ES-I3 (cell line): Measurements from ENCODE around the gene RPS16.

Experiments used
- H3K36me3 ChIP-seq: 2 replicates; pipeline ENCODE4 v1.6.1; 2013; ENCODE audit warnings: mild to moderate bottlenecking, low read length, control low read depth, moderate library complexity; ENCODE audit not compliant: insufficient read depth
- H3K4me1 ChIP-seq: 2 replicates; pipeline ENCODE4 v1.6.1; 2013; ENCODE audit warnings: mild to moderate bottlenecking, control low read depth, low read length; ENCODE audit not compliant: insufficient read depth
- H3K9ac ChIP-seq: 2 replicates; pipeline ENCODE4 v1.6.1; 2013; ENCODE audit warnings: low read depth, mild to moderate bottlenecking, low read length, moderate library complexity
- H3K9me3 ChIP-seq: 2 replicates; pipeline ENCODE4 v1.6.1; 2013; ENCODE audit warnings: mild to moderate bottlenecking, low read length, moderate library complexity; ENCODE audit not compliant: control insufficient read depth, insufficient read depth

Gene RPS16

DNA sequence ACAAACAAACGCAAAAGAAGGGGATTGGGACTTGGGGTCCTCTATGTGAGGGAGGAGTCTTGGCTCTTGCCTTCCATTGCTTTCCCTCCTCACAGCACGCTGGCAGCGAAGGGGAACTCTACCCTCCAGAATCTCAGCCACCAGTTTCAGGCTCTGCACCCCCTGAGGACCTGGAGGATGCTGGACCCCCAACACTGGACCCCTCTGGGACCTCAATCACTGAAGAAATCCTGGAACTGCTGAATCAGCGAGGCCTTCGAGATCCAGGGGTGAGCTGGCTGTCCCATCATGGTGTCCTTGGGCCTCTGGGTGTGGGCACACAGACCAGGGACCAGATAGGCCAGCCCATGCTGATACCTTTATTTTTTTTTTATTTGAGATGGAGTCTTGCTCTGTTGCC lies 13.7 kb downstream of the RPS16 start:
- Histone ChIP-seq H3K36me3 (peaks cover 17% of the 10 kb centered on the region), H3K9me3 (no peaks in the 10 kb centered on the region), H3K4me1 (no peaks in the 10 kb centered on the region; the same call in 1 of the 2 replicates), H3K9ac (no peak overlapping the region)

DNA sequence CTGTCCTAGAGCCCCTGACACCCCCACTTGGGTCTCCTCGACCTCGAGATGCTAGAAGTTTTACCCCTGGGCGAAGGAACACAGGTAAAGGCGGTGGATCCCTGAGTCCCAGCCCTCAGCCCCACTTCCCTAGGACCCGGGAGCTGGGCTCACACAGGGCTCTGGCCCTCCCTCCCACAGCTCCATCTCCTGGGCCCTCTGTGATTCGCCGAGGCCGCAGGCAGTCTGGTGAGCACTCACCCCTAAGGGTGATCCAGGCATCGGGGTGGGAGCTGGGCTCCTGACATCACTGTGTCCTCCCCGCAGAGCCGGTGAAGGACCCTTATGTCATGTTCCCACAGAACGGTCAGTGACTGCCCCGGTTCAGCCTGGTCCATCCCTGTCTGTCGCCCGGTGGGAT lies 15.0 kb downstream of the RPS16 start:
- H3K4me1 ChIP-seq = no peaks in the 10 kb centered on the region
- H3K9me3 ChIP-seq = no peaks in the 10 kb centered on the region
- H3K36me3 ChIP-seq = peaks cover 17% of the 10 kb centered on the region
- H3K9ac ChIP-seq = no peak overlapping the region

DNA sequence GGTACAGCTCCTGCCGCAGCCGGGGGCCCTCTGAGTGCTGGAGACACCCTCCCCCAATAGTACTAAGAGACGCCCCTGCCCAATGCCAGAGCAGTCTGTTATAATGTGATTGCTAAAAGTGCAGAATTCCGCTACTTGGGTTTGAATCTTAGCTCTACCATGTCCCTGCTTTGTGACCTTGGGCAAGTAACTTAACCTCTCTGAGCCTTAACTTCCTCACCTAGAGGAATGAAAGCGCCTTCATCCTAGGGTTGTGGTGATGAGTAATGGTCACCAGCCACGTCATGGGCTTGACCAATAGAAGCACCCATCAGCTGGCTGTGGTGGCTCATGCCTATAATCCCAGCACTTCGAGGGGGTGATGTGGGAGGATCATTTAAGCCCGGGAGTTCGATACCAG lies 16.7 kb downstream of the RPS16 start:
- Histone ChIP-seq H3K9ac (no peak overlapping the region), H3K9me3 (no peaks in the 10 kb centered on the region), H3K4me1 (no peaks in the 10 kb centered on the region), H3K36me3 (peaks cover 17% of the 10 kb centered on the region)

DNA sequence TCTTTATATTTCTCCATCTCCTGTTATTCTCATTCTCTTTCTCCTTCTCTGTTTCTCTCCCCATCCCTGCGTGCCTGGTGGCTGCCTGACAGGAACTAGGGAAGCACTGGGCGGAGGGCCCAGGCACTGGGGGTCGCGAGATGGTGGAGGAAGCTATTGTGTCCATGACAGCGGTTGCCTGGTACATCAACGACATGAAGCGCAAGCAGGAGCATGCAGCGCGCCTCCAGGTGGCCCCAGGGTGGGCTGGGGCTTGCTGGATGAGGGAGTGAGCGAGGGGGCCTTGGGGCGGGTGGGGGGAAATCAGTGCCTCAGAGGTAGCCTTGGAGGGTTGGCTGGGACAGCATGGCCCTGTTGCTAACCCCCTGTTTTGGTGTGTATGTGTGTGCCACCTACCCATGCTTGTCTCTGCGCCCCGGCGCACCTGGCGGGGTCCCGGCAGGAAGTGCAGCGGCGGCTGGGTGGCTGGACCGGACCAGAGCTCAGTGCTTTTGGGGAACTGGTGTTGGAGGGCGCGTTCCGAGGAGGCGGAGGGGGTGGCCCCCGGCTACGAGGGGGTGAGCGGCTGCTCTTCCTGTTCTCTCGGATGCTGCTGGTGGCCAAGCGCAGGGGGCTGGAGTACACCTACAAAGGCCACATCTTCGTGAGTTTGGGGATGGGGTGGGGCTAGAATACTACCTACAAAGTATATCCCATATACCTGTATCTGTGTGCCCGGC lies 18.1 kb downstream of the RPS16 start:
- H3K36me3 ChIP-seq = peaks cover 17% of the 10 kb centered on the region
- H3K9ac ChIP-seq = no peak overlapping the region
- no peaks in the 10 kb centered on the region for H3K9me3 ChIP-seq
- no peaks in the 10 kb centered on the region for H3K4me1 ChIP-seq

DNA sequence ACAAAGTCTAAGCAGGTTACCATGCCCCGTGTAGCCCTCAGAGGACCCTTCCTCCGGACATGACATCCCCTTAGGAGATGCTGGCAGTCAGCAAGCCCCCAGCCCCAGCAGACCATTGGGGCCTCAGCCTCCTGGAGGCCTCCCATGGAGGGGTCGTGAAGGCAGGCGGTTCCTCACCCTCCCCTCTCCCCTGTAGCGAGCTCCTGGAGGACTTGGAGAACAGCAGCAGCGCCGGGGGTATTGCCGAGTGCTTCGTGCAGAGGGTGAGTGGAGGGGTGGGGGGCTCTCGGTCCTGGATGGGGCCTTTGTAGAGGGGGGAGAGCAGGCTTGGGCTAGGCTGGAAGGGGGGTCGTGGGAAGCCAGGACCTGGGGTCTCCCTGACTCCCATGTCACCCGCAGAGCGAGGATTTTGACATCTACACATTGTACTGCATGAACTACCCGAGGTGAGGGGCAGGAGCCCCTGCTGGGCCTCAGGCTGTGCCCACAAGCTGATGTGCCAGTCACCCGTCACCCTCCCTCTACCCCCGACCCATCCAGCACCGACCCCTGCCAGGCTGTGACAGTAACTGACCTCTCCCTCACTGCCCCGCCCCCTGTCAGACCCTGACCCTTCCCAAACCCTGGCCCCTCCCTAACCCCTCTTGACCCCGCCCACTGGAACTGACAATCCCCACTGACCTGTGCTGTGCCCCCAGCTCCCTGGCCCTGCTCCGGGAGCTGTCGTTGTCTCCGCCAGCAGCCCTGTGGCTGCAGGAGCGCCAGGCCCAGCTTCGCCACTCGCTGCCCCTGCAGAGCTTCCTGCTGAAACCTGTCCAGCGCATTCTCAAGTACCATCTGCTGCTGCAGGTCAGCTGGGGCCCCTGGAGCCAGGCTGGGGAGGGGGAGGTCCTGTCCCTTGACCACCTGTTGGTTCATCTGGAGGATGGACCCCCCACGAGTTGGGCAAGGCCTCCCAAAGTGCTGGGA lies 19.3 kb downstream of the RPS16 start:
- Histone ChIP-seq H3K4me1 (peaks cover 2% of the 10 kb centered on the region), H3K9ac (no peak overlapping the region), H3K36me3 (peaks cover 13% of the 10 kb centered on the region), H3K9me3 (no peaks in the 10 kb centered on the region)

DNA sequence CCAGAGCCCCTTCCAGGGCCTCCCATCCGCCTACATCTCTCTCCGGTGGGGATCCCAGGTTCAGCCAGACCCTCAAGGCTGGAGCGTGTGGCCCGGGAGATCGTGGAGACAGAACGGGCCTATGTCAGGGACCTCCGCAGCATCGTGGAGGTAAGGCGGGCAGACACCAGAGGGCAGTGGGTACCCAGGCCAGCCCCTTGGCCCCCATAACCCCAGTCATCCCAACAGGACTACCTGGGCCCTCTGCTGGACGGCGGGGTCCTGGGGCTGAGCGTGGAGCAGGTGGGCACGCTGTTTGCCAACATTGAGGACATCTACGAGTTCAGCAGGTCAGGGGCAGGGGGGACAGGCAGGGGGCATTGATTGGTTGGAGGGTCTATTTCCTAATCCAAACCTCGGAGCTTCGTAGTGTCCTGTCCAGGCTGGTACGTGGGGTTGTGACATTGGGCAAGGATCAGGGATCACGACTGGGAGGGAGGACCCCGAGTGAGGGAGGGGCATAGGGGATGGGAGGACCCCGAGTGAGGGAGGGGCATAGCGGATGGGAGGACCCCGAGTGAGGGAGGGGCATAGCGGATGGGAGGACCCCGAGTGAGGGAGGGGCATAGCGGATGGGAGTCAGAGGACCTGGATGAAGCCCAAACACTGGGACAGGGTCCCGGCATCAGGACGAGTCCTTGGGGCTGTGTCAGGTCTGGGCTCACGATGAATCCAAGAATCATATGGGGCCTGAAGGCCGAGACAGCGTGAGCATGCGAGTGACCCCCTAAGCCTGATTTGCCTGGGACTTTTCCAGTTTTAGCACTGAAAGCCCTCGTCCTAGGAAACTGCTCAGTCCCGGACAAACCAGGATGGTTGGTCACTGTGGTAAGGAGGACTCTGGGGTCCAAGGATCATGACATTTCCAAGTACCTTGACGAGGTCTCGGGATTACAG lies 20.4 kb downstream of the RPS16 start:
- peaks cover 13% of the 10 kb centered on the region for H3K4me1 ChIP-seq
- H3K36me3 ChIP-seq = peaks cover 8% of the 10 kb centered on the region
- no peaks in the 10 kb centered on the region for H3K9me3 ChIP-seq
- H3K9ac ChIP-seq = no peak overlapping the region

DNA sequence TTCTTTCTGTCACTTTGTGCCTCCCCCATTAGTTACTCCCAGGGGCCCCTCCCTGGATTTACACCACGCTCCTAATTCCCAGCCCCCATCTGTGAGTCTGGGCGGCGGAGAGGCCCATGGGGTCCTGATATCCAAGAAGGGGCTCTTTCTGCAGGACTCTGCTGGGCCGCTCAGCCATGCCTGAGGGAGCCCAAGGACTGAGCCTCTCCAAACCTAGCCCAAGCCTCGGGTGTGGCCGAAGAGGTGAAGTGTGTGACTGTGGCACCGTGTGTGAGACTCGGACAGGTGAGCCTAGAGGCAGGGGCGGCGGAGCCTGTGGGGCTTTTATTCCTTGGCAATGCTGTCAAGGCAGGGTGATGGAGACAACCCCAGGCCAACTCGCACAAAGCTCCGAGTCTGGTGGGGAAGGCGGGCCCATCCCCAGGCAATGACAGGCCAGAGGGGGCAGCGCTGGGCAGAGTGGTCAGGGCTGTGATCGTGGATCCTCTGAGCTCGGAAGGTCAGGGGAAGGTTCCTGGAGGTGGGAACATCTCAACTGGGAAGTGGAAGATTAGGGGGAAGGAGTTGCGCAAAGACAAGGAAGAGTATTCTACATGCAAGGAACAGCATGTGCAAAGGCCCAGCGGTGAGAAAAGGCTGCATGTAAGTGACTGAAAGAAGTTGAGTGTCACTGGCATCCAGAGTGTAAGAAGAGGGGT lies 21.7 kb downstream of the RPS16 start:
- Histone ChIP-seq H3K9me3 (no peaks in the 10 kb centered on the region), H3K9ac (peak overlapping the region; percentile 96), H3K36me3 (peaks cover 5% of the 10 kb centered on the region), H3K4me1 (peaks cover 13% of the 10 kb centered on the region)

DNA sequence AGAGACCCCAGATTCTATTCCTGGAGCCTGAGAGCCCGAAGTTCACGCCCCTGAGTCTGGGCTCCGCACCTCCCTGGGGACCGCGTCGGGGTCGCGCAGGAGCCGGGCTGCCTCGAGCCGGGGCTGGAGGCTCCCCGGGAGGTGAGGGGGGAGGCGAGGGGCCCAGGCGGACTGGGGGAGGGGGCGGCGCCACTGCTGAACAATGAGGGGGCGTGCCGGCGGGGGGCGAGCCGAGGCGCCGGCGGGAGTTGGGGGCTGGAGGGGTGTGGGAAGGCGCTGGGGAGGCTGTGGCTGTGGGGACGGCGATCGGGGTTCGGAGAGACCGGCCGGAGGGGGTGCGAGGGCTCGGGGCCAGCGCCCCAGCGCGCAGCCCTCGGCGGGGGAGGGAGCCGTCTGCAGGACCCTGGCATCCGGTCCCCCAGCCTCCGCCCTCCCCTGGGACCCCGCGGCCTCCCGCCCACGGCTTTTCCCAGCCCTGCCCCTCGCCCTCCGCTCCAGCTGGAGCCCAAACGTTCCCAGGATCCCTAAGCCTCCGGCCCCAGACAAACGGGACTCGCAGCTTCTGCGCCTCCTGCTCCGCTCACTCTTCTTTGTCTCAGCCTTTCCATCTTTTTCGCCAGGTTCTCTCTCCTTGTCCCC lies 22.4 kb downstream of the RPS16 start:
- Histone ChIP-seq H3K9me3 (no peaks in the 10 kb centered on the region), H3K36me3 (peaks cover under 1% of the 10 kb centered on the region), H3K9ac (peak overlapping the region; percentile 96), H3K4me1 (peaks cover 15% of the 10 kb centered on the region)

DNA sequence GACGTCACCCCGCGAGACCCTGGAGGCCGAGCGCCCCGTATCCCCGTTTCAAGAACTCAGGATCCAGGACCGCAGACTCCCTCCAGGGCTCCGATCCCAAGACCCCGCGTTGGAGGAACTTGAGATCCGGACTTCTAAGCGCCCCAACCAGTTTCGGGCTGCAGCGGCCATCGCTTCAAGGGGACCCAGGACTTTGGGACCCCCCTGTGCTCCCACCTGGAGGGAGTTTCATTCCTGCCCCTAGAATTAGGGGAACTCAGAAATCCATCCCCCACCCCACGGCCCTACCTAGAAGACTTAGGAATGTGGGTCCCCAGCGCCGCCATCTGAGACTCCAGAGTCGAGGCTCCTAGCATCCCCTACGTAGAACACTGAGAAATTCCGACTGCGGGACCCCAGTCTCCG lies 22.9 kb downstream of the RPS16 start:
- no peaks in the 10 kb centered on the region for H3K9me3 ChIP-seq
- no peaks in the 10 kb centered on the region; the same call in none of the 2 replicates for H3K36me3 ChIP-seq
- peaks cover 15% of the 10 kb centered on the region for H3K4me1 ChIP-seq
- H3K9ac ChIP-seq = peak overlapping the region; percentile 96

DNA sequence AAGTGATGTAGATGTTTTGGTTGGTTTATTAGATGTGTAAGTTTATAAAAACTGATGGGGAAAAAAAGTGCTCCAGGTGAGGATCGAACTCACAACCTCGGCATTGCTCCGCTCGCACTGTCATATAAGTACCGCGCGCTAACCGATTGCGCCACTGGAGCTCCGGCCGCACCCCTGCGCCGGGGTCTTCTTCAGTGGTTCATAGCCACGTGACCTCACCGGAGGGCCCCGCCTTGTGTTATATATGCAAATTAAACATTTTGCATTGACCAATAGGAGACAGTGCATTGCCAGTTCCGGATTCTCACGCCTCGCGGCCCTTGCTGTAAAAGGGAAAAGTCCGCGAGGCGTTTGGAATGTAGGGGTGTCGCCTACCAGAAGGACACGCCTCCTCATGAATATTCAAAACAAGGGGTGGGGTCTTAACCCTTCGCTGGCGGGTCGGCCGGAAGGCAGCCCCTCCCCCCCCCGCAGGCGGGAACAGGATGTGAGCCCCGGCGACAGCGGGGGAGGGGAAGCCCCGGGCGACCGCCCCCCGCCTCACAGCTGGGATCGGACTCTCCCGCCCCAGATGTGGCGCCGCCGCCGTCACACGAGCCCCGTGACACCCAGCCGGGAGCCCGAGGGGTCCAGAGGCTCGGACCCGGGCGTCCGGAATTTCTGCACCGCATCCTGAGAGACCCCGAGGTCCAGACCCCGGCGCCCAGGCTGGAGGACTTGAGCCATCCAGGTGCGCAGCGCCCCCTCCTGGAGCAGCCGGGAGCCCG lies 23.5 kb downstream of the RPS16 start, which contains the start of gene PLEKHG2:
TSS of gene PLEKHG2 (plus strand) at position 570 of the 767 bp plus-strand sequence. CDS start 1,418 bp downstream, outside the sequence.
- H3K4me1 ChIP-seq = peaks cover 15% of the 10 kb centered on the region
- H3K9me3 ChIP-seq = no peaks in the 10 kb centered on the region

DNA sequence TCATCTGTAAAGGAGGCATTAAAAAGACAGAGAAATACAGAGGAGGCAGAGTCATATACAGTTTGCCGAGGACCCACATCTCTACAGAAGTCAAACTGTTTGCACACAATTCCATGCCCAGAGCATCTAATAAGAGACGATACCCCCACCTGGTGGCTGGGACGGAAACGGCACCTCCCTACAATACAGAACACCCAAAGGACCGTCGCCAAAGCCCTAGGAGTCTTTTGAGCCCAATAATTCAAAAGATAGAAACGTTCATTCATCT lies 24.0 kb downstream of the RPS16 start:
- H3K9ac ChIP-seq = peak overlapping the region; percentile 93
- H3K4me1 ChIP-seq = peaks cover 15% of the 10 kb centered on the region
- no peaks in the 10 kb centered on the region for H3K9me3 ChIP-seq
- H3K36me3 ChIP-seq = no peaks in the 10 kb centered on the region; the same call in 1 of the 2 replicates

More for the DNA sequence above, 23.5 kb downstream of the RPS16 start, which contains the start of gene PLEKHG2:
- H3K36me3 ChIP-seq = no peaks in the 10 kb centered on the region; the same call in 1 of the 2 replicates
- peak within 1 kb of the TSS; percentile 96 for H3K9ac ChIP-seq

DNA sequence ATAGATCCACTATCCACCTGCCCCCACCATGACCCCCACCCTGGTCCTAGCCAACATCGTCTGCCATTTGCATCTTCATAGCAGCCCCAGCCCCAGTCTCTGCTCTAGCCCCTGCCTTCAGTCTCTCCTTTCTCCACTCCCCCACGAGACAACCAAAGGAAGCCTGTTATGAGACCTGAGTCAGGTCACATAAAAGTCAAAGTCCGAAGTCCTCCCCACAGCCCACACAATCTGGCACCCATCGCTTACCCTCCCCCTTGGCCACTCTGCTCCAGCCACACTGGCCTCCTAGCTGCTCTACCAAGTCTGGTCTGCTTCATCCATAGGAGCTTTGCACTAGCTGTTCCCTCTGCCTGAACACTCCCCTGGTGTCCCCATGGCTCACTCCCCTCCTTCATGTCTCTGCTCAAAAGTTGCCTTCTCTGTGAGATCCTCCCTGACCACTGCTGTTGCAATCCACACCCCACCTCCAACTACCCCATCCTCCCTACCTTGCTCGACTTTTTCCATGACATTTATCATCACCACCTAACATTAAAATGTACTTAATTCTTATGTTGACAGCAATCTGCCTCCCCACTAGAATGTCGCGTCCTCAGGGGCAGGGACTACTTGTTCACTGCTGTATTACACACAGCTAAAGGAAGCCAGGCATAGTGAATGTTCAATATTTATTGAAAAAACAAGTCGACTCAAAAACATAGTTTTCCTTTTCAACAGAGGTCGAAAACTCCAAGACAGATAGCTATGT lies 24.5 kb downstream of the RPS16 start:
- Histone ChIP-seq H3K4me1 (peaks cover 15% of the 10 kb centered on the region), H3K9me3 (no peaks in the 10 kb centered on the region), H3K9ac (peak overlapping the region; percentile 93), H3K36me3 (no peaks in the 10 kb centered on the region)
